HG02623 (cell line): ENCODE measurements around the gene BYSL.
A peak's percentile ranks its signal among the peaks of the same experiment; 100 is the strongest.
"Not testable (repeated sequence)": the region's sequence is repeated elsewhere in the genome, so short reads cannot be mapped to it uniquely, and the experiment has no call there.

Experiments
- ATAC-seq: cut with Tn5 transposase; IDR thresholded peaks from one replicate; pipeline ENCODE4 v1.9.1; 2021; ENCODE audit warnings: moderate library complexity; ENCODE audit not compliant: unreplicated experiment

Gene BYSL

DNA sequence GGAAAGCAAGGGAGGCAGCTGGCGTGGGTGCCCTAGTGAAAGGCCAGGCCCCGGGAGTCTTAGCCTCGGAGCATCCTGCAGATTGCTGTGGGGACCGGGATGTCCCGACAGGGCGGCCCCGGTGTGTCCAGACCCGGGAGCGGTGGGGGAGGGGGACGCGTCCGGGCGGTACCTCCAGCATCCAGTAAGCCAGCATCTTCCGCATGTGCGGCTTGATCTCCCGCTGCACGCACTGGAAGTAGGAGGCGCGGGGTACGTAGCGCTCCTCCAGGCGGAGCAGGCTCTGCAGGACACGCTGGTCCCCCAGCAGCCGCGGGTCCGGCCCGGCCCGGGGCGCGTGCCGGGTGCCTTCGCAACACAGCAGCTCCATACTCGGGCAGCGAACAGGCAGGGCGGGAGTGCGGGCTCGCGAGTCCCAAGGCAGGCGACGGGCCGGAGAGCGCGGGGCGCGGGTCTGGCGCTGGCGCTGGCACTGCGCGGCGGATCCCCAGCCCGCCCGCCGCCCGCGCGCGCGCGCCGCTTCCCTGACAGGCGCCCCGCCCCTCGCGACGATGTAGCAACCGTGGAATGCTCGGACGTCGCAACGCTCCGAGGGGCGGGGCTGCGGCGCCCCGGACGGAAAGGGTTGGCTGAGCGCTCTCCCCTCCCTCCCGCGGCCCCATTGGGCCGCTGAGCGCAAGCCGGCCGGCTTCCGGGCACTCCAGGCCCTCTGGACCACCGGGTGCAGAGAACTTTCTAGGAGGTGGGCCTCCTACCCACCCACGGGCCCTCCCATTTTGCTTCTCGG is 20.2 kb downstream of the BYSL start, which contains the start of gene CCND3:
Gene CCND3, minus strand, starts transcription at position 529 of the 787 bp plus-strand sequence. Its CDS starts 159 bp downstream, at position 370.
- peak; percentile 87 for ATAC-seq

DNA sequence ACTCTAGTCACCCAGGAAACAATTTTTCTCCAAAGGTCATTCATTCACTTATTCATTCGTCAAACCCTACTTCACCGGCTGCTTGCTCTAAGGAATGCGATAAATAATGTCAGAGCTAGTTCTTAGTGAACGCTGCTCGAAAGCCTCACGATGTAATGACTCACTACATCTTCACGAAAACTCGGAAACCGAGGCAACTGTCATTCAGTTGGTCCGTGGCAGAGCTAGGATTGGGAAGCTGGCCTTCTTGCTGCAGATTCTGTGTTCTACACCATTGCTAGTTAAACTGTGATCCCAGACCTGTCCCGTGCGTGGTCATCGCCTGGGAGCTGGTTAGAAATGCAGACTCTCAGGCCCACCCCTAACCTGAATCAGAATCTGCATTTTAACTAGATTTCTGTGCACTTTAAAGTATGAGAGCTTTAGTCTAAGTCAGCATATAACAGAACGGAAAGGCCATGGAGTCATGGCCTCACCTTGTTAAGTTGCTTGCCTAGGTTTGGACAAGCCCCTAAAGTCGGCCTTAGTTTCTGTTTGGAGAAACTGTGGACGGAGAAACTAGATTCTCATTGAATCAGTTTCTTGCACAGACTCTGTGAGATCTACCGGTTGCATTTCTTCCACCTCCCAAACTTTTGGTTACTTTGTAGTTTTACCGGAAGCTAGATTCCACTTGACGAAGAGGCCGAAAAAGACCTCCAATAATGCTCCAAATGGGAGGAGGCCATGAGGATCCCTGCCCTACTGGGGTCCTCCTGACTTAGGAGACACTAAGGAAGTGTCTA is 21.0 kb downstream of the BYSL start:
- no peak for ATAC-seq

DNA sequence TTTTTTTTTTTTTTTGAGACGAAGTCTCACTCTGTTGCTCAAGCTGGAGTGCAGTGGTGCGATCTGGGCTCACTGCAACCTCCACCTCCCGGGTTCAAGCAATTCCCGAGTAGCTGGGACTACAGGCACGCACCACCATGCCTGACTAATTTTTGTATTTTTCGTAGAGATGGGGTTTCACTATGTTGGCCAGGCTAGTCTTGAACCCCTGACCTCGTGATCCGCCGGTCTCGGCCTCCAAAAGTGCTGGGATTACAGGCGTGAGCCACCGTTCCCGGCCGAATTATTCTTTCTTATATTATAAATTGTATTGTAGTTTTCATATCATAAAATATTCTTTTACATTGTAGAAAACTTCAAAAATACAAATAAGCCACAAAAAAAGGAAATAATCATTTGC is 21.6 kb downstream of the BYSL start:
- ATAC-seq, result not testable (repeated sequence)

DNA sequence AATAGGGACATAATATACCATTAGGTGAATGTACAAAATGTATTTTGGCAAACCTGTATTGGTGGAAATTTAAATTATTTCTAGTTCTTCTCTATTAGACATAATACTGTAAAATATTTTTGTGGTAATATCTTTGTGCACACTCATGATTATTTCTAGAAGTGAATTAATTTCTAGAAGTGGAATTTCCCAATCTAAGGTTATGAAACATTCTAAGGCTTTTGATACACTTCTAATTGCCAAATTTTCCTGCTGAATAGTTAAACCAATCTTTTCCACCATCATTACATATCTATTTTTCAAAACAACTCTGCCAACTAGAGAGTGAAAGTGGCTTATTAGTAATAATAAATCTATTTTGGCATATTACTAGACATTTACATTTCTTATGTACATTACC is 22.2 kb downstream of the BYSL start:
- no peak for ATAC-seq

DNA sequence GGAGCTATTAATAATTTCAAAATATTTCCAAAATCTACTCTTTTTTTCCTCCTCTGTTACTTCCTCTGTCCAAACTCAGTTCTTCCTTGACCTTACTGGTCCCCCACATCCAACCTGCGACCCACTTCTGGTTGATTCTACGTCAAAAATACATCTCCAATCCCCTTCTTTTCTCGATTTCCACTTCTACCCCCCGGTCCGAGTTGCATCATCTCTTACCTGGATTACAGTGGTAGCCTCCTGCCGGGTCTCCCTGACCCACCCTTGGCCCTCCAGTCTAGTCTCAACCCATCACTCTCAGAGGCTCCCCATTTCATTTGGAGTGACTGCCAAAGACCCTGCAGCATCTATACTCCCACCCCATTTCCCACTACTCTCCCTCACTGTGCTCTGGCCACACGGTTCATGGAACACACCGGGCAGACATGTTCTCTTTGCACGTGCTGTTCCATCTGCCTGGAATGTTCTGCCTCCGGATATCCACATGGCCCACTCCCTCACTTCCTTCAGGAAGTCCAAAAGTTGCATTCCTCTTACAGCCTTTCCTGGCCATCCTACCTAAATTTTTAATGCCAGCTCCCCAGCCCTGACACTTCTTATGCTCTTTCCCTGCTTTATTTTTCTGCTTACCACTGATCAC is 26.4 kb downstream of the BYSL start:
- ATAC-seq, result no peak

DNA sequence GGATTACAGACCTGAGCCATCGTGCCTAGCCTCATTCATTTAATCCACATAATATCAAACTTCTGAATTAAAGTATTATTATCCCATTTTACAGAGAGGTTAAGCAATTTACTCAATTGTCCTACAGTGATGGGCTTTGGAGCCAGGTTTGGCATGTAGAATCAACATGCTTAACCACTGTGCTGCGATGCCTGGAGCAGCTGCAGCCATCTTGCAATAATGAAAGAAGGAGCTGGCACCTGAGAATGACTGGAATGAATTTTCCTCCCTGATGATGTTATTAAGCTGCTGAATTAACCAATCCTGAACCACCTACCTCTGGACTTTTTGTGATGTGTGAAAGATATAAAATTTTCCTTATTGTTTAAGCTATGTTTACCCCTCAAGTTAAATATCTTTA is 33.4 kb downstream of the BYSL start:
- no peak for ATAC-seq

DNA sequence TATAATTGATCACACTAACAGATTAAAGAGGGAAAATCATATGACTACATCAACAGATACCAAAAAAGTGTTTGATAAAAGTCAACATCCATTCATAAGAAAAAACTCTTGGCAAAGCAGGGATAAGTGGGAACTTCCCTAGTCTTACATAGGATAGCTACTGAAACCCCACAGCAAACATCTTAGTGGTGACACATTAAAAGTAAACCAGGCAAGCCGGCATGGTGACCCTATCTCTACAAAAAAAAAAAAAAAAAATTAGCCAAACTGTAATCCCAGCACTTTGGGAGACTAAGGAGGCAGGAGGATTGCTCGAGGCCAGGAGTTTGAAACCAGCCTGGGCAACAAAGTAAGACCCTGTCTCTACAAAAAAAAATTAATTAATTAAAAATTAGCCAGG is 34.1 kb downstream of the BYSL start:
- ATAC-seq, result no peak

DNA sequence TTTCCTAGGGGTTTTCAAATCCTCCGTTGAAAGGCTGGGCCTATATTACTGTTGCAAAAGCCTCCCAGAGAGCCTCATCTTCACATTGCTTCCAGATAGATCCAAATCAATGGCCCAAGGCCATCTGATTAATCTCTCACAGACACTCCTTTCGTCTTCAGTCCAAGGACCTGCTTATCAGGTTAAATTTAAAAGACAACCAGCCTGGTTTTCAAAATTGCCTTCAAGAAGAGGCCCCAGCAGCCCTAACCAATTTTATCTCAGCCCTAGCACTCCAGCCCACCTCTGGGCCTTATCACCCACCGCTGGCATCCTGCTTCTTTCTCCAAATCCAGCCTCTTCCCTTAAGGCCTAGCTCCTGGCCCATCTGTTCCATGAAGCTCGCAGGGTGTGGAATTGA is 35.8 kb downstream of the BYSL start:
- no peak for ATAC-seq

DNA sequence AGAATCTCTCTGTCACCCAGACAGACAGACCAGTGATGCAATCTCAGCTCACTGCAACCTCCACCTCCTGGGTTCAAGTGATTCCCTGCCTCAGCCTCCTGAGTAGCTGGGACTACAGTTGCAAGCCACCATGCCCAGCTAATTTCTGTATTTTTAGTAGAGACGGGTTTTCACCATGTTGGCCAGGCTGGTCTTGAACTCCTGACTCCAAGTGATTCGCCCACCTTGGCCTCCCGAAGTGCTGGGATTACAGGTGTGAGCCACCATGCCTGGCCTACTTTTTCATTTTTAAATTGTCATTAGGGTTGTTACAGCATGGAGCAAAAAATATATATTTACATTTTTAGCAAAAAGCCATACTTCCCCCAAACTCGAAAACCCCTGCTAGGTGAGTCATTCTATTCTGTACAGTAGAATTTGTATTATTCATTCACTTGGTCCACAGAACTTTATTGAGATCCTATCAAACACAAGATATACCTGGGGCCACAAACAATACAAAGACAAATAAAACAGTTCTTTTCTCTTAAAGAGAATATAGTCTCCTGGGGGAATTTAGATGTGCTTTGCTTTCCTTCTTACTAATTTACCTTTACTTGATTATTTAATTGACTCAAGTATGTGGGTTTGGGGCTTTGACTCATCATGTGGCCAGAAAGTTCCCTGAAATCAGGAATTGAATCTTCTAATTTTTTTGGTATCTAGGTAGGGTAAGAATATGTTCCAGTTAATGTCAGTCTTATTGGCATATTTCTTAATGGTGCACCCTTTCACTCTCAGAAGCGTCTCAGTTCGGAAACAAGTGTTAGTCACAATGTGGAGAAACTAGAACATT is 36.9 kb downstream of the BYSL start:
- no peak for ATAC-seq

DNA sequence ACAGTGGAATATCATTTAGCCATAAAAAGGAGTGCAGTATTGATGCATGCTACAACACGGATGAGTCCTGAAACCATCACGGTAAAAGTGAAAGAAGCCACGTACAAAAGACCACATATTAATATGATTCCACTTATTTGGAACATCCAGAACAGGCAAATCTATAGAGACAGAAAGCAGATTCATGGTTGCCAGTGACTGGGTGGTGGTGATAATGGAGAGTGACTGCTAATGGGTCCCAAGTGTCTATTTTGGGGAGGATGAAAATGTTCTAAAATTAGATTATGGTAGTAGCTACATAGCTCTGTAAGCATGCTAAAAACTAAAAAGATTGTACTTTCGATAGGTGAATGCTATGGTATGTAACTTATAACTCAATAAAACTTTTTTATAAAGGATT is 38.7 kb downstream of the BYSL start:
- no peak for ATAC-seq

DNA sequence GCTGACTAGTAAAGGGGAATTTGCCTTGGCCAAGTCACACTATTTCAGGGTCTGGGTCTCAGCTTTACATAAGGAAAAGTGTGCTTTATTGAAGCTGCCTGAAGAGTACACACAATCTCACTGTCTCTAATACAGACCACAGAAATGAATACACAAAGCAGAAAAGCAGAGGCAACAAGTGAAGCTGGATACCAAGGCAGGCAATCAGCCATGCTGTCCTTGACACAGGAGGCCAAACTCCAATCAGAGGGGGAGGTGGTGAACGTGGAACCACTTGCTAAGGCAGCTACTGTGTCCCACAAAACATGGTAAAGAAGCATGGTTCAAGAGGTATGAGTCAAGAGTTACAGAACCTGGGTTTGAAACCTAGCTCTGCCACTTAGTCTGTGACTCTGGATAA is 42.1 kb downstream of the BYSL start:
- no peak for ATAC-seq

DNA sequence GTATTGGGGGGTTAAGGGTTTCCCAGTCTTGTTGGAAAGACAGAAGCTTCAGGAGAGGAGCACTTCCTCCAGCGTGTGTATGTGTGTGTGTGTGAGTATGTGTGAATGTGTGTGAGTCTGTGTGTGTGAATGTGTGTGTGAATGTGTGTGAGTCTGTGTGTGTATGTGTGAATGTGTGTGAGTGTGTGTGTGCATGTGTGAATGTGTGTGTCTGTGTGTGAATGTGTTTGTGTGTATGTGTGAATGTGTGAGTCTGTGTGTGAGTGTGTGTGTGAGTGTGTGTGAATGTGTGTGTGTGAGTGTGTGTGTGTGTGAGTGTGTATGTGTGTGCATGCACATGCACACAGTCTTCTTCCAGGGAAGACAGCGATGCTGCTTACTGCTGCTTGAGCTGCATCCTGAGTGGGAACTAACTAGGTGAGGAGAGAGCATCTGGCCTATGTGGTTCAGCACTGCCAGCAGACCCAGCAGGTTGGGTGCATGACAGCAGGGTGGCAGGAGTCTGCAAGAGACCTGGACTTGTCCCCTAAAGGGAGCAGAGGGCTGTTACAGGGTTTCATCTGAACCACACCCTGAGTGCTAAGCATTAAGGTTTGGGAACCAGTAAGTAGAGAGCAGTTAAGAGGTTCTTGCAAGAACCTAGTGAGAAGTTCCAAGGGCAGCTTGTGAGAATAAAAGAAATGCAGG is 43.0 kb downstream of the BYSL start:
- no peak for ATAC-seq

DNA sequence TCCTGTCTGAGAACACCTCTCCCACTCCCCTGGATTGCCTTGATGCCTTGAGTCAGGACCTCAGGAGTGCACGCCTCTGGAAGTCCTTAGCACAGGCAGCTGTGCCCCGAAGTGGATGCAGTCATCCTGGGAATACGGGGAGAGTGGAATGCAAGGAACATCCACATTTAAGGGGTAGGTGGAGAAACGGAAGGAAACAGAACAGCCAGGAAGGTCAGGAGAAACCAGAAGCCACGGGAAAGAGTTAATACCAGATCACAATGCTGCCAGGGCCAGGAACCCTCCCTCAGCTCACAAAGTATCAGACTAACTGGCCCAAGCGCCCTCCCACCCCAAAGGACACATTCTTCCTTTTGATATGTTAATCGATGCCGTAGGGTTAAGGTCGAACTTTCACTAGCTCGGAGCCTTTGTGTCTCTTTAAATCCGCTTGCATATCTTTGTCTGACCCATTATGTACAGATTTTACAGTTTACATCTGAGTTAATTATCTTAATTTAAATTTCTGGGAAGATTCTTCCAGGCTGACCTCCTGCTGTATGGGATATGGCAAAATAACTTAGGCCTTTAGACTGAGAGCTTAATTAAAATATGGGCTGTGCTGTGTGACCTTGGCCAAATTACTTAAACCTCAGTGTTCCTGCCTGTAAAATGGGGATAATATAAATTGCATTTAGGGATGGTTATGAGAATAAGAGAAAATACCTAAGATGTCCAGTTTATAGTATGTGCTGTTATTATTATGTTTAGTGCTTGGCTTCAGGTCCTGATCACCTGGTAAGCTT is 44.3 kb downstream of the BYSL start:
- no peak for ATAC-seq

DNA sequence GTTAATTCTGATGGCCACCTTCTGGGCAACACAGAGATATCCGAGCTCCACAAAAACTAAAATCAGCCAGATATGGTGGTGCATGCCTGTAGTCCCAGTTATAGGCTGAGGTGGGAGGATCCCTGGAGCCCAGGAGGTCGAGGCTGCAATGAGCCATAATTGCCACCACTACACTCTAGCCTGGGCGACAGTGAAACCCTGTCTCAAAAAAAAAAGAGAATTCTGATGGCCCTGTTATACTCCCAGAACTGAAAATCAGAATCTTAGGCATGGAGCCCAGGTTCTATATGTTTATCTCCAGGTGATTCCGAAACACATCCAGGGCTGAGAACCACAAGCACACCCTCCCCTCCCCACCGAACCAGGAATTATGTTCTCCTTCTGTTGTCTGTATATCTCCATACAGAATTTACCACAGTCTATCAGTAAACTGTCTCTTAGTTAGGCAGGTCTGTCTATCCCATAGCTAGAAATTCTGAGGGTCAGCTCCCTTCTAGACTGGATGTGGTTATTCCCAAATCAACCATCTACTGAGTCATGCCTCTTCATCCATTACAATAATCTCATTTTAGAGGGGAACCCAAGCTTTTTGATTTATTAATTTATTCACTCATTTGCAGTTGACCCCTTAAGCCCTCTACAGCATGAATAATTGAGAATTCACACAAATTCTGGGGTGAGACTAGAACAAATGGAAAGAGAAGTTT is 45.1 kb downstream of the BYSL start:
- no peak for ATAC-seq

DNA sequence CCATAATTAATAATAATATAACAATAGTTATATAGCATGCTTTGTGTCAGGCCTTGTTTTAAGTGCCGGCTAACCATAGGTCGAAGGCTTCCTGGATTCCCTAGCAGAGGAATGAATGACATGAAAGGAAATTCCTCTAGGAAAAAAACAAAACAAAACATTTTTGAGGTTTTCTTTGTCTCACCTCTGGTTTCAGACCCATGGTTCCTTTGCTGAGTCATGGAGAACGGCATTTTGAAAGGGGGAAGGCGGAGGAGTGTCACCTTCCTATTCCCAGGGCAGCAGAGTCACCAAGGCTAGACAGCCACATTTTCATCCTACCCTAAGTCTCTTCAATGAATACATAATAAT is 45.6 kb downstream of the BYSL start:
- ATAC-seq, result no peak

DNA sequence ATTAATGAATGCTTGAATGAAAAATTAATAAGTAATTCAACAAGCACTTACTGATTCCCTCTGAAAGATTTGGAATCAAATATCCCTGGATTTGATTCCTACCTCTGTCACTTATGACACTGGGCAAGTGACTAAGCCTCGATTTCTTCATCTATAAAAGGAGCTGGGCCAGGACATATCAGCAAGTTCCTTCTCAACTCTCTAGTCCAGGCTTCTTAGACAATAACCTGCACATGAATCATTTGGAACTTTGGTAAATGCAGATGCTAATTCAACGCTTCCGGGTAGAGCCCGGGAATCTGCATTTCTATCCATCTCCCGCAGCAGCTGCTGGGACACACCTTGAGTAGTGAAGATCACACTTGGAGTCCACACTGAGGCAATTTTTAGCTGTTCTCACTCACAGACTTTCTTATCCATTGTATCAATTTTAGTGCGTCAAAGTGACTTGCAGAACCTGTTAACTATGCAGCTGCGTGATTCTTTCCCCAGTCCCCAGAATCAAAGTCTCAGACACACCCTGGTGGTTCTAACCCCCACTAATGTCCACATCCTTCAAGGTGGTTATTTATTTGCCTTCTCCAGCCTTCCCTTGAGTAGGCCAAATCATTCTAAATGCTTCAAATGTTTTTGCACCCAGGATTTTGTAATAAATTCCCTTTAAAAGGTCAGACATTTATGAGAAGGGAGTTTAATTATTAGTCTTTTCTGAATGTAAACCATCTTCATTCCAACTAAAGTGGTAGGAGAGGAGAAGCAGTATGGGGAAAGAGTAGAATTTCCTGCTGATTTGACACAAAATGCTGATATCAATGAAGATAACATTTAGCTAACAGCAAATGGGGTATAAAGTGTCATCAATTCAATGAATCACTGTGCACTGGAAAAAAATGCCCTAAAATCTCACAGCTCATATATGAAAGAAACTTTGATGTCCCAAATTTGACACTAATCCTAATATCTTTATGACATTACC is 46.3 kb downstream of the BYSL start:
- ATAC-seq, result no peak

DNA sequence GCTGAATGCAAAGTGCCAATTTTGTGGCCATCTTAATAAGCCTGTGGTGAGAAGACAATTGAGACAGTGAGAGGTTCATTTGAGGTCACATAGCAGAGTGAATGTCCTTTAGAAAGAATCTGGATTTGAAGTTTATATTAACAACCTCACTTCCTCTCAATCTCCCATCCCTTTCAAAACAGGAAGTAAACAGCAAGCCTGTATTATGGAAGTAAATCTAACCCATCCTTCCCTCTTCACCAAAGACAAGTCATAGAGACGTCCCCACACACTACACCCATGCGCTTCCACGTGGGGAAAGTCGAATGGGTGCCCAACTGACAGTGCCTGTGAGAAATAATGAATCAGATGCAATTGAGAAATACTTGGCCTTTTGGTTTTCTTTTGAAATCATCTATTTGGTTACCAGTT is 49.1 kb downstream of the BYSL start:
- ATAC-seq, result no peak

DNA sequence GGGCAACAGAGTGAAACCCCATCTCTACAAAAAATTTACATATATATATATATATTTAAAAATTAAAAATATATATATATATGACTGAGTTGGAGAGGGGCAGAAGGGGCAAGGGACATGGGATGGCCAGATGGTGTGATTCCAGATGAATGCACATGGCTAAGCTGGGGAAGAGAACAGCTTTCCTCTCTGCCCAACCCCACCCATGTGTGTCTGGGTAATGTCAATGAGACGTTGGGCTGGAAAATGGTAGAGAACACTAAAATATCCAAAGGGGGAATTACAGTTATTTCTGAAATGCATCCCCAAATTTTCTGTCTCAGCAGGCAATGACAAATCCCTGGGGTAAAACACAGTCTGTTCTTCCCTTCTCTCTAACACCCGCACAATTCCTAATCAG is 51.5 kb downstream of the BYSL start:
- ATAC-seq, result no peak
